ENCODE data around the gene PRDM16. TPM values are rescaled to one million over a fixed set of nuclear protein-coding genes. Genes with fewer than 3 reads are reported as not detected.

The PRDM16 gene
- total and polyA plus RNA-seq, 2 experiments from 2014 or later: 0.14 to 0.16 TPM

GRCh38 chr1:3240524-3241235, 171.7 kb downstream of the PRDM16 start (continued):
- TF ChIP-seq, protein P1, sequence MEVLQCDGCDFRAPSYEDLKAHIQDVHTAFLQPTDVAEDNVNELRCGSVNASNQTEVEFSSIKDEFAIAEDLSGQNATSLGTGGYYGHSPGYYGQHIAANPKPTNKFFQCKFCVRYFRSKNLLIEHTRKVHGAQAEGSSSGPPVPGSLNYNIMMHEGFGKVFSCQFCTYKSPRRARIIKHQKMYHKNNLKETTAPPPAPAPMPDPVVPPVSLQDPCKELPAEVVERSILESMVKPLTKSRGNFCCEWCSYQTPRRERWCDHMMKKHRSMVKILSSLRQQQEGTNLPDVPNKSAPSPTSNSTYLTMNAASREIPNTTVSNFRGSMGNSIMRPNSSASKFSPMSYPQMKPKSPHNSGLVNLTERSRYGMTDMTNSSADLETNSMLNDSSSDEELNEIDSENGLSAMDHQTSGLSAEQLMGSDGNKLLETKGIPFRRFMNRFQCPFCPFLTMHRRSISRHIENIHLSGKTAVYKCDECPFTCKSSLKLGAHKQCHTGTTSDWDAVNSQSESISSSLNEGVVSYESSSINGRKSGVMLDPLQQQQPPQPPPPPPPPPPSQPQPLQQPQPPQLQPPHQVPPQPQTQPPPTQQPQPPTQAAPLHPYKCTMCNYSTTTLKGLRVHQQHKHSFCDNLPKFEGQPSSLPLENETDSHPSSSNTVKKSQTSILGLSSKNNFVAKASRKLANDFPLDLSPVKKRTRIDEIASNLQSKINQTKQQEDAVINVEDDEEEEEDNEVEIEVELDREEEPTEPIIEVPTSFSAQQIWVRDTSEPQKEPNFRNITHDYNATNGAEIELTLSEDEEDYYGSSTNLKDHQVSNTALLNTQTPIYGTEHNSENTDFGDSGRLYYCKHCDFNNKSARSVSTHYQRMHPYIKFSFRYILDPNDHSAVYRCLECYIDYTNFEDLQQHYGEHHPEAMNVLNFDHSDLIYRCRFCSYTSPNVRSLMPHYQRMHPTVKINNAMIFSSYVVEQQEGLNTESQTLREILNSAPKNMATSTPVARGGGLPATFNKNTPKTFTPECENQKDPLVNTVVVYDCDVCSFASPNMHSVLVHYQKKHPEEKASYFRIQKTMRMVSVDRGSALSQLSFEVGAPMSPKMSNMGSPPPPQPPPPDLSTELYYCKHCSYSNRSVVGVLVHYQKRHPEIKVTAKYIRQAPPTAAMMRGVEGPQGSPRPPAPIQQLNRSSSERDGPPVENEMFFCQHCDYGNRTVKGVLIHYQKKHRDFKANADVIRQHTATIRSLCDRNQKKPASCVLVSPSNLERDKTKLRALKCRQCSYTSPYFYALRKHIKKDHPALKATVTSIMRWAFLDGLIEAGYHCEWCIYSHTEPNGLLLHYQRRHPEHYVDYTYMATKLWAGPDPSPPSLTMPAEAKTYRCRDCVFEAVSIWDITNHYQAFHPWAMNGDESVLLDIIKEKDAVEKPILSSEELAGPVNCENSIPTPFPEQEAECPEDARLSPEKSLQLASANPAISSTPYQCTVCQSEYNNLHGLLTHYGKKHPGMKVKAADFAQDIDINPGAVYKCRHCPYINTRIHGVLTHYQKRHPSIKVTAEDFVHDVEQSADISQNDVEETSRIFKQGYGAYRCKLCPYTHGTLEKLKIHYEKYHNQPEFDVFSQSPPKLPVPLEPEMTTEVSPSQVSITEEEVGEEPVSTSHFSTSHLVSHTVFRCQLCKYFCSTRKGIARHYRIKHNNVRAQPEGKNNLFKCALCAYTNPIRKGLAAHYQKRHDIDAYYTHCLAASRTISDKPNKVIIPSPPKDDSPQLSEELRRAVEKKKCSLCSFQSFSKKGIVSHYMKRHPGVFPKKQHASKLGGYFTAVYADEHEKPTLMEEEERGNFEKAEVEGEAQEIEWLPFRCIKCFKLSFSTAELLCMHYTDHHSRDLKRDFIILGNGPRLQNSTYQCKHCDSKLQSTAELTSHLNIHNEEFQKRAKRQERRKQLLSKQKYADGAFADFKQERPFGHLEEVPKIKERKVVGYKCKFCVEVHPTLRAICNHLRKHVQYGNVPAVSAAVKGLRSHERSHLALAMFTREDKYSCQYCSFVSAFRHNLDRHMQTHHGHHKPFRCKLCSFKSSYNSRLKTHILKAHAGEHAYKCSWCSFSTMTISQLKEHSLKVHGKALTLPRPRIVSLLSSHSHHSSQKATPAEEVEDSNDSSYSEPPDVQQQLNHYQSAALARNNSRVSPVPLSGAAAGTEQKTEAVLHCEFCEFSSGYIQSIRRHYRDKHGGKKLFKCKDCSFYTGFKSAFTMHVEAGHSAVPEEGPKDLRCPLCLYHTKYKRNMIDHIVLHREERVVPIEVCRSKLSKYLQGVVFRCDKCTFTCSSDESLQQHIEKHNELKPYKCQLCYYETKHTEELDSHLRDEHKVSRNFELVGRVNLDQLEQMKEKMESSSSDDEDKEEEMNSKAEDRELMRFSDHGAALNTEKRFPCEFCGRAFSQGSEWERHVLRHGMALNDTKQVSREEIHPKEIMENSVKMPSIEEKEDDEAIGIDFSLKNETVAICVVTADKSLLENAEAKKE (CRISPR knock-in tag; IDR thresholded peaks at IDR 0.05): no peak
- TF ChIP-seq ZNF114 (CRISPR knock-in tag; IDR thresholded peaks at IDR 0.05) (no peak), EZH2 (IDR thresholded peaks at IDR 0.05; ENCODE audit: low read depth, unreplicated experiment) (no peak), JUNB (IDR thresholded peaks at IDR 0.05; ENCODE audit: unreplicated experiment) (no peak), ZNF331 (CRISPR knock-in tag; IDR thresholded peaks at IDR 0.05; ENCODE audit: low read depth) (no peak), STAT1 (IDR thresholded peaks at IDR 0.05; ENCODE audit: unreplicated experiment) (no peak), NANOG (IDR thresholded peaks at IDR 0.05; ENCODE audit: borderline replicate concordance) (no peak)
- TF ChIP-seq, protein P2, sequence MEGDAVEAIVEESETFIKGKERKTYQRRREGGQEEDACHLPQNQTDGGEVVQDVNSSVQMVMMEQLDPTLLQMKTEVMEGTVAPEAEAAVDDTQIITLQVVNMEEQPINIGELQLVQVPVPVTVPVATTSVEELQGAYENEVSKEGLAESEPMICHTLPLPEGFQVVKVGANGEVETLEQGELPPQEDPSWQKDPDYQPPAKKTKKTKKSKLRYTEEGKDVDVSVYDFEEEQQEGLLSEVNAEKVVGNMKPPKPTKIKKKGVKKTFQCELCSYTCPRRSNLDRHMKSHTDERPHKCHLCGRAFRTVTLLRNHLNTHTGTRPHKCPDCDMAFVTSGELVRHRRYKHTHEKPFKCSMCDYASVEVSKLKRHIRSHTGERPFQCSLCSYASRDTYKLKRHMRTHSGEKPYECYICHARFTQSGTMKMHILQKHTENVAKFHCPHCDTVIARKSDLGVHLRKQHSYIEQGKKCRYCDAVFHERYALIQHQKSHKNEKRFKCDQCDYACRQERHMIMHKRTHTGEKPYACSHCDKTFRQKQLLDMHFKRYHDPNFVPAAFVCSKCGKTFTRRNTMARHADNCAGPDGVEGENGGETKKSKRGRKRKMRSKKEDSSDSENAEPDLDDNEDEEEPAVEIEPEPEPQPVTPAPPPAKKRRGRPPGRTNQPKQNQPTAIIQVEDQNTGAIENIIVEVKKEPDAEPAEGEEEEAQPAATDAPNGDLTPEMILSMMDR (conservative IDR thresholded peaks at IDR 0.05; ENCODE audit: low read depth in 2 of 2): no peak

All from GM23338 (cell line).